NCI-H748 (cell line): Measurements from ENCODE around the gene CFAP61.

ENCODE experiments used
- DNase-seq: peaks from one replicate; lab custom pipeline; 2025; ENCODE audit not compliant: unreplicated experiment; lab: John Stamatoyannopoulos, UW

CFAP61 gene

DNA sequence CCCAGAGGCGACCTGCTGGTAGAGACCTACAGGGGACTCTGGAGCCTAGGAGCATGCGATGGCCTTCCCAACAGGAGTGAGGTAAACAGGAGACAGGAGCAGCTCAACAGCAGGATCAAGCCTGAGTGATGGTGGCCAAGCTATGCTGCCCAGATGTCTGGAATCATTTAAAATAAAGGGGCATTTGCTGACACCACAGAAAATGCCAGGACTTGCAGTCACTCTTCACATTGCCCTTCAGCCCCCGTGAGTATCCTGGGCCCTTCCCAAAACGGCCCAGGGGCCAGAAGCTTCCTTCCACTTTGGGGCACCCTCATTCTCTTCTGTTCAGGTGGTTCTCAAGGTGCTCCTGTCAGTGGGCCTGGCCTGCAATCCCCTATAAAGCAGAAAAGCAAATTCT, 338.8 kb downstream of the CFAP61 start:
- no peak for DNase-seq

- no peak for DNase-seq
These were observed 339.4 kb downstream of the CFAP61 start for GRCh38 chr20:20391766-20392165.

DNA sequence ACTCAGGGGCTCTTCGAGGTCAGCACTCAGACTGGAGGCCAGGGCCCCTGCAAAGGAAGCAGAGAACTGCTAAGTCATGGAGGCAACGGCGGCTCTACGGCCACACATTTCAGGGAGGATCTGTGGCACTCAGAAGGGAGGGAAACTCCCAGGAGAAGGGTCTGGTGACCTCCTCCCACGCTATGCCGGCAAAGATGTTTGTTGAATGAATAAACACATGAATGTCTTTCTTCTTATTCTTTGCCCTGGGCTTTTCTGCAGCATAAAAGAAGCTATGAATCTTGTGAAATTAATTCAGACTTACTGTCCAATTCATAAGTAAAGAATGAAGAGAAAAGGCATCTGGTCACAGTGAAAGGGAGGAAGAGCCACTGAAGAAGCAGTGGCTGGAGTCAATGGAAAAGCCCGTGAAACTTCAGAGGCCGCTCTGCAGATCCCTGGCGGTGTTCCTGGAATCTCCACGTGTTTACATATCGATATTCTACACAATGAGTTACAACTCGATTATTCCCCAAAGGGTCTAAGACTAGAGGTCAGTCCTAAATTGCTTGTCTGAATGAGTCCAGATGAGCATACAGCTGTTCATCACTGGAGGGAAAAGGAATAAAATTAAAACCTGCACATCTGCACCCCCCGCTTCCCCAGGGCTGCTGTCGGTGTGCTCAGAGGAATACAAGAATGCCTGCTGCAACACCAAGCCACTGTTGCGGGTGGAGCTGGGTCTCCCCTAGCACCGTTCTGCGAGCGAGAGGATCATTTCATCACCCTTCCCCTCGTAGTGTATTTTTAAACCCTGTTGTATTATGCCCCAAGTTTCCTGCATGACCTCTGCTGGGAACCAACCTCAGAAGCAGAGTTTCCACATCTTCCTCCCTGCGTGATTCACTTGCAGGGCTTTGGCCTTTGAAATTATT, 341.1 kb downstream of the CFAP61 start:
- peak; percentile 46 for DNase-seq

DNA sequence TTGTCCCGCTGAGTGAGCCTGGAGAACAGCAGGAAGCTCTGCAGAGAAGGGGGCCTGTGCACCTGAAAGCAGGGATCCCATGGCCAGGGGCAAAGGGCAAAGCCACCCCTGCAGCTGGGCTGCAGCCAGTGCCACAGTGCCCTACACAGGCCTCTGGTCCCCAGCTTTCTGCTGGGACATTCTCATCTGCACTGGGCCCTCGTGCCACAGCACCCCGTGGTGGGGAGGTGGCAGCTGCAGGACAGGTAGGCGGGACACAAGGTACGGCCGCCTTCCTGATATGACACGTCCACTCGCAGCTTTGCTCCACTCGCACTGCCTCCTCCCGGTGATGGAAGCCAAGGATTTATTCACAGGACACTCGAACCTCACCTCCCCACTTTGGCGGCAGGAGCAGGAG, 342.8 kb downstream of the CFAP61 start:
- DNase-seq: no peak

DNA sequence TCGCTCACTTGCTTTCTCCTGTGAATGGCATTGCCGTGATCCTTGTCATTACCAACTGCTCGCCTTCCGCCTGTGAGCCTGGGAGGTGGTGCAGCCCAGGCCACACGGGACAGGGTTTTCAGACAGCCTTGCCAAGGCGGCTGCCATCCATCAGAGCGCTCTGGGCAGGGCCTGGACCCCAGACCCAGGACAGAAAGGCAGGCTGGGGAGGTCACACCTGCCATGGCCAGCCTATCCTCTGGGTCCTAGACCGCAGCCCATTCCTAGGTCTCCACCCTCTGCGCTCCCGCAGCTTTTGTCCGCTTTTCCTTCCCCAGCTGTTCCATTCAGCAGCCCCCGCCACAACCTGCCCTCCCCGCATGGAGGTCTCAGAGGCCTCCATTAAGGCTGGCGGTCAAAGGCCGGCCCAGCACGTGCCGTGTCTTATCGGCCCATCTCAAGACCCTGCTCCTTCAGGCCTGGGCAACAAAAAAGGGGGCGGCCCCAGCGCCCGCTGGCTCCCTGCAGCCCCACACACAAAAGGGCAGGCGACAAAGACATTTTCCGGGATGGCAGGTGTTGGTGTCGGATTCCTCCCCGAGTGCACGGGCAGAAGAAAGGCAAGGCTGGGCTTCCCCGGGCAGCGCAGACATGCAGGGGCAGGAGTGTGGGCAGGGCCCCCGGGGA, 343.7 kb downstream of the CFAP61 start:
- peak; percentile 97 for DNase-seq

DNA sequence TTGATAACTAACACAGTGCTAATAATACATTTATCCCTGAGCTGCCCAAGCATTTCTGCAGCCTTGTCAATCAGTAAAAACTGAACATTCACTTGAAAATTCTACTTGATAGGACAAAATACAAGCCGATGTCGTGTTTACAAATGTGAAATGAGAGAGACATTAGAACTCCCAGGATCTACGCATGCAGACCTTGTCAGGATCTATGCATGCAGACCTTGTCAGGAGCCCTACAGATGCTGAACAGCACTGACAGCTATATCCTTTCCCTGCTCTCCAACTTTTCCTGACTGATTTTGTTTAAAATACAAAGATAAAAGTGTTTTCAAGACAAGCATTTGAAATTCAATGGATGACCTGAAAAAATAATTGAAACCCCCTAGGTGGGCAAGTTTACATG, 344.5 kb downstream of the CFAP61 start:
- peak; percentile 73 for DNase-seq

DNA sequence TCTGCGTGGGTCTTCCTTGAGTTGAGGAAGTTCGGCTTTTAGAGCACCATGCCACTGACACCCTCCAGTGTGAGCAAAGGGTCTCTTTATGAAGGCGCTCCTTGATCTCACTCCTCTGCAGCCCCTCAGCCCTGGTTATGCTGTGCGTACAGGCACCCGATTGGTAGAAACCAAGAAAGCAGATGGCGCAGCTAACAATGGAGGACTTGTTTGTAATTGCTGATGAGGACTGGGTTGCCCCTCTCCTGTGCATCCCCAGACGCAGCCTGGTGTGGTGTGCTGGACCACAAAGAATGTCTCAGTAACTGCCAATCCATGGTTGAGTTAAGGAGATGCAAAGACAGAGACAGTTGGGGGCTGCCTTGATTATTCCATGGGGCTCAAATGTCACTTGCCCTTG, 345.8 kb downstream of the CFAP61 start:
- DNase-seq: no peak

DNA sequence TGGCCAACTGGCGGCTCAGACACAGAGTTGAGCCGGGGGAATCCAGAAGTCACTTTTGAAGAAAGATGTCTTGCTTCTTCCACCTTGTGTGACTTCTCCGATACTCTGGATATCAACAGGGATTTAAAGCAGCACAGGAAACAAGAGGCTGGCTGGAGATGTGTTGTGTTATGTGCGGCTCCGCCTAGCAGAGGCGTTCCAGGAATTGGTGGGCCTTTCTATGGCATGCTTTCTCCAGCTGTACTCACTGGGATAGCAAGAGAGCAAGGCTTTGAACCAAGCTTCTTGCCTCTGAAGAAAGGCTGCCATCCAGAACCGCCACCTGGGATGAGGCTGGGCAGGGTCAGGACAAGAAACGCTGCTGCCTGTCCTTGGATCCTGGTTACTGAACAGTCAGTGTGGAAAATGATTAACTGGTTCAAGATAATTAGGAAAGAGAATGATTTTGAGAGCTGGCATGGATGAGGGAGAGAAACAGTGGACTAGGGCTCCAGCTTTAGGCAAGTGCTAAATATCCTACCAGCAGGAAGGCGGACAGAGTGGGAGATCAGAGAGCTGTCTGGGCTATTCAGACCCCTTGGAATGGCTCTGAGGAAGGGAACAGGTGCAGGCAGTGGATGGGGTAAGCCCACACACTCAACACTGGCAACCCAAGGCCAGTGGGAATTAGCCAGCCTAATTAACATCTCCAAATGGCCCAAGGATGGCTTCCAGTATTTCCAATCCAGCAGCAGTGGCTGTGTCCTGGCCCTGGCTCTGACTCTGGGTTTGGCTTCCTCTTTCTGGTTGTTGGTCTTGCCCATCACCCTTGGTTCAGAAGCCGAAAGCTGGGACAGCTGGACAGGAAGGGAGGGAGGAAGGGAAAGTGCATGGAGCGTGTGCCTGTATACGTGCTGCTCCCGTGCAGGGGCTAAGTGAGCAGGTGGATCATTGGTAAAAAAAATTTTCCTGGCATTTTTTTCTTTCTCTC, 347.5 kb downstream of the CFAP61 start:
- DNase-seq: no peak

DNA sequence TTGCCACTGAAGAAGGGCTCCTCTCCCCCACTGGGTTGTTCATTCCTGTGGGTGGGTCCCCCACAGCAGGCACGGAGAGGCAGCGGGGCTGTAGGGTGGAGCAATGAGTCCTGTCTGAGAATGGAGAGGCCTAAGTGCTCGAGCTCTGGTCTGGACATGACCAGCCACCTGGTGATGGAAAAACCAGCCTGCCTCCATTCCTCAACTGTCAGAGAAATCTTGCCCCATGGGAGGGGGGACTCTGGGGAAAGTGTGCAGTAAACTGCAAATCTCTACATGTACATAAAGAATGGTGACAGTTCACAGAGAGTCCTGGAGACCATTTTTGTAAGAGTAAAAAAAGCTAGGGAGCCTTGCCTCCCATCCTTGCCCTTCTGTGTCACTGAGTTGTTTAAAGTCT, 349.7 kb downstream of the CFAP61 start:
- DNase-seq: no peak

GRCh38 chr20:20404633-20405032, 352.3 kb downstream of the CFAP61 start:
- no peak for DNase-seq

GRCh38 chr20:20405623-20406022, 353.3 kb downstream of the CFAP61 start:
- no peak for DNase-seq

- no peak for DNase-seq
These were observed 354.0 kb downstream of the CFAP61 start for GRCh38 chr20:20406306-20406705.

DNA sequence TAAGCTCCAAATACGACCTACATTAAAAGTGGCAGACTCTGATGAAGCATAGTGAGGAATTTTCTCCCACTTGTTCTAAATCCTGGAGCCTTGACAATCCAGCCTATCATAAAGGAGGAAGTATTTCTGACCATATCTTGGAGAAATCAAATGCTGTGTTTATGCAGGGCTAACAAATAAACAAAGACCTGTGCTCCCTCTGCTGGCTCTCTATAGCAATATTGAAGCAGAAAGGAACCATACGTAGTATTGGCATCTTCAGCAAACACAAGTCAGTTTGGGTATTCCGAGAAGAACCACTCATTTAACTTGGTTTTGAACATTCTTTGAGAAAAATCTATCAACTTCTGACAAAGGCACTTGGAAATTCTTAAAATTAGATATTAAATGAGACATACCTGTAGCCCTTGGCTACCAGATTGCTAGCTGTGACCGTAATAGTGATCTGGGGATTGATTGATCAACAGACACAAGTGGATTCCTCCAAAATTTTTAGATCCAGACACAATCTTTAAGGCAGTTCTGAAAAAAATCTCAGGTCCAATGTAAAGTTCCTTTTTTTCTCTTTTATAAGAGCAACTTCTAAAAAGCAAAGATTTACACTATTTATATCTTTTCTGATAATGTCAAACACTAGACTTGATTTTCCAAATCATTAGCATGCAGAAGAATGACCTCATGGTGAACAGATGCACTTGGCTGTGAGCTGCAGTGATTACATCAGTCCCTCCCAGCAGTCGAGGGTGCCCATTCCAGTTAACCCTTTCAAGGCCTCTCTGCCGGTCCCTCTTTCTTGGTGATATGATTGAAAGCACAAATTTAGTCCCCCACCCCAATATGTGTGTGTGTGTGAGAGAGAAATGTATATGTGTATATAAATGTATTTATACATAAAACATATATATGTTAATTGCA, 355.8 kb downstream of the CFAP61 start:
- DNase-seq: peak; percentile 64

DNA sequence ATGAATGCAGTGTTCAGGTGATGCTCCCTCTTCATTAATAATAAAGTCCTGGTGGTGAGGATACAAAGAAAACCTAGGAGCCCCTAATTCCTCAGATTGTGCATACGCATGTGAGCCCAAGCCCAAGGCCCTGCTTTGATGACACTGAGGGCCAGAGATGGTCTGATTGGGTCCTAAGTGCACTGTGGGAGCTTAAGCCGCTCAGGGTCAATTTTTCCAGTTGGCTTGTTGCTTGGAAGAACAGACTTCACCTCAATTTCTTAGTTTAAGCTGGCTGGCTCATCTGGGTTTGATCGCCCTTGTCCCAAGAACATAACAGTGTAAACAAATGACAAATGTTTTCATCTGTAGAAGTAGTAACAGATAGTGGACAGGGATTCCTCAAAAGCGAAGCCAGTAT, 357.0 kb downstream of the CFAP61 start:
- no peak for DNase-seq
